Activated CD8-positive, alpha-beta memory T cell treated with anti-CD3 and anti-CD28 coated beads, Interleukin-2, amount 10 ng/mL, durations not matched to agents 7 days and 5 days (primary cell): Measurements from ENCODE around the gene ITPR2. TPM values are rescaled to one million over a fixed set of nuclear protein-coding genes. Genes with fewer than 3 reads are reported as not detected.

ENCODE experiments used
- ATAC-seq: fragments of 150-1000 bp; cut with Tn5 transposase; one replicate; pipeline ENCODE4 v1.10.0; 2021; ENCODE audit warnings: moderate library complexity
- CTCF ChIA-PET: fragments of 350-600 bp; sonication (Branson Sonifier 250); formaldehyde crosslinking; loops from one replicate; lab custom pipeline; 2021; ENCODE audit warnings: antibody characterized with exemption; lab: Charles Lee
- DNase-seq: peaks from one replicate; pipeline ENCODE4 v3.0.0-alpha.2; 2020
- H3K27ac Mint-ChIP-seq: one replicate; pipeline ENCODE4 v1.8.0; 2021; ENCODE audit warnings: mild to moderate bottlenecking, mixed read lengths
- H3K27me3 Mint-ChIP-seq: one replicate; pipeline ENCODE4 v1.8.0; 2021; ENCODE audit warnings: mixed read lengths
- H3K36me3 Mint-ChIP-seq: one replicate; pipeline ENCODE4 v1.8.0; 2021; ENCODE audit warnings: mild to moderate bottlenecking, mixed read lengths
- H3K4me1 Mint-ChIP-seq: one replicate; pipeline ENCODE4 v1.8.0; 2021; ENCODE audit warnings: mixed read lengths
- H3K4me3 Mint-ChIP-seq: one replicate; pipeline ENCODE4 v1.8.0; 2021; ENCODE audit warnings: mild to moderate bottlenecking, moderate library complexity, mixed read lengths
- H3K9me3 Mint-ChIP-seq: one replicate; pipeline ENCODE4 v1.8.0; 2022; ENCODE audit warnings: low read depth, mixed read lengths
- total RNA-seq, 2 experiments: library from RNA; stranded (reverse); gene quantifications; one replicate each; pipeline ENCODE4 v1.2.3, GENCODE V29; 2021

The ITPR2 gene
- total RNA-seq, 2 experiments from 2014 or later: 31.1 to 37.7 TPM

DNA sequence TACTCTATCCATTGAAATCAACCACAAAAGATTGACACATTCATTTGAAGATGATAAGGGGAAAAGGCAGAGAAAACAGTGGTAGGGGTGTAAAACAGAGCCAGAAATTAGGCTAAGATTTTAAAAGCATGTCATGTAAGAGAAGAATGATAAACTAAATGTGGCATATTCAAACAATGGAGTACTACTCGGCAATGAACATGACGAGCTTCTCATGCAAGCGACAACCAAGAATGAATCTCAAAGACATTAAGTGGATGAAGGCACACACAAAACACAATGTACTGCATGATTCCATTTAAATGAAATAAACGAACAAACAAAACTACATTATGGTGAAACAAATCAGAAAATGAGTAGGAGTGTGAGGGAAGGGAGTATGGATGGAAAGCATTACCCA is 134.8 kb downstream of the ITPR2 start:
- no peak overlapping the region for H3K4me3 Mint-ChIP-seq
- ATAC-seq (no peak), DNase-seq (no peak)
- peaks cover 28% of the 10 kb centered on the region for H3K36me3 Mint-ChIP-seq
- no peaks in the 10 kb centered on the region for H3K27me3 Mint-ChIP-seq
- H3K9me3 Mint-ChIP-seq: no peaks in the 10 kb centered on the region
- peaks cover 6% of the 10 kb centered on the region for H3K4me1 Mint-ChIP-seq
- CTCF ChIA-PET: no interaction called here
- H3K27ac Mint-ChIP-seq: no peak overlapping the region

DNA sequence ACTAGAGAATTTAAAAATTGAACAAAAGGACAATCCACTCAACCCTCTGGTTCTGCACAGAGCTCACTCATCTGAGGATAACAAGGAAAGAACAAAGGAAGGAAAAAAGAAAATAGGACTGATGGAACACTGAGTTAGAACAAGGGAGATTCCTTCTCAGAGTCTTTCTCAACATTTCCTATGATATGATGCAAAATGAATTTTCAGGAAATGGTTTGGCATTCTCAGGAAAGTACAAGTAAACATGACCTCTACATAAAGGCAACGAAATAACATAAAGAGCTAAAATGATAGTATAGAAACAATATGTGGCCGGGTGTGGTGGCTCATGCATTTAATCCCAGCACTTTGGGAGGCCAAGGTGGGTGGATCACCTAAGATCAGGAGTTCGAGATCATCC is 135.8 kb downstream of the ITPR2 start:
- CTCF ChIA-PET: interaction anchor here (1.1 kb wide), 1 partner anchor 30 kb away, joined by 3 read pairs; no protein-coding TSS in a partner anchor
- Mint-ChIP-seq H3K27ac (no peak overlapping the region), H3K9me3 (no peaks in the 10 kb centered on the region), H3K36me3 (peaks cover 28% of the 10 kb centered on the region), H3K4me3 (no peak overlapping the region), H3K27me3 (no peaks in the 10 kb centered on the region), H3K4me1 (peaks cover 6% of the 10 kb centered on the region)
- DNase-seq (no peak), ATAC-seq (no peak)

- no peaks in the 10 kb centered on the region for H3K27me3 Mint-ChIP-seq
- H3K36me3 Mint-ChIP-seq: peaks cover 28% of the 10 kb centered on the region
- no peaks in the 10 kb centered on the region for H3K9me3 Mint-ChIP-seq
- CTCF ChIA-PET: interaction anchor here (1.1 kb wide), 1 partner anchor 31 kb away, joined by 3 read pairs; no protein-coding TSS in a partner anchor
- DNase-seq: no peak
- ATAC-seq: no peak
- H3K4me3 Mint-ChIP-seq: no peak overlapping the region
- H3K4me1 Mint-ChIP-seq: peaks cover 6% of the 10 kb centered on the region
- no peak overlapping the region for H3K27ac Mint-ChIP-seq
These were observed 136.3 kb downstream of the ITPR2 start for GRCh38 chr12:26696613-26697092.

DNA sequence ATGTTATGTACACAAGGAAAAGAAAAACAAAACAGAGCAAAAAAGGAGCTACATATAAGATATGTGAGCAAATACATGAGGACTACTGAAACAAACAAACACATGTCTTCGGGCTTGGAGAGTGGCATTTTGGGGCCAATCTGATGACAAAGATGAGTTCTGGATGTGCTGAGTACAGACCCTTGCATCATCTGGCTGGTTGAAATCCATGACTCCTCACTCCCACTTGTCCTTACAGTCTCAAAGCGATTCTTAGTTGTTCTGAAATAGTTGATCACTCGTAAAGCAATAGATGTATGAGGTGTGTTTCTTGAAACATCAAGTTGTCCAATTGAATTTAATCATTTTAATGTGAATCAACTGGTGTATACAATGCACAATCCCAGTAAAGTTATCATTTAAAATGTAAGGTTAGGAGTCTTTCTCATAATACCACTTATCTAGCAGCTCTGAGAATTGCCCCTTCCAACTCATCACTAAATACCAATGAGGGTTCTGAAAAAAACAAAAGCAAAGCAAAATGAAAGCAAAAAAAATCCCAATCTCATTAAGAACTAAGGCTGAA is 136.9 kb downstream of the ITPR2 start:
- no peaks in the 10 kb centered on the region for H3K27me3 Mint-ChIP-seq
- H3K27ac Mint-ChIP-seq: no peak overlapping the region
- H3K4me3 Mint-ChIP-seq: no peak overlapping the region
- H3K9me3 Mint-ChIP-seq: no peaks in the 10 kb centered on the region
- DNase-seq (no peak), ATAC-seq (no peak)
- CTCF ChIA-PET: interaction anchor here (1.1 kb wide), 1 partner anchor 32 kb away, joined by 3 read pairs; no protein-coding TSS in a partner anchor
- H3K36me3 Mint-ChIP-seq: peaks cover 28% of the 10 kb centered on the region
- peaks cover 6% of the 10 kb centered on the region for H3K4me1 Mint-ChIP-seq

DNA sequence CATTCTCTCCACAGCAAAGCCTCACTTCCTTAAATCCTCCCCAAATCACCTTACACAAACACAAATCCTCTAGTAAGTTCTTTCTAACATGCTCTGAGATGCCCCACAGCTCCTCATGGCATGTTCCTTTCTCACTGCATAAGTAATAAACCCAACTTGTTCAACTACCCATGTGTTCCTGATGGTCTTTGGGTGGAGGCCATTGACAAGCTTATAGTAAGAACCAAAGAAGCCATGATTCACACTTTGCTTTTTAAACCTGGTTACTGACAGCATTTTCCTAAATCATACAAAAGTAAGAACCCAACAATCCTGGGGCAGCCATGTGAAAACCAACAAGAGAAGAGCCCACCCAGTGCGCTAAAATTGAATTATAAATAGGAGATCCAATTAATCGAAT is 138.6 kb downstream of the ITPR2 start:
- H3K4me3 Mint-ChIP-seq: no peak overlapping the region
- peaks cover 28% of the 10 kb centered on the region for H3K36me3 Mint-ChIP-seq
- DNase-seq (no peak), ATAC-seq (no peak)
- no peaks in the 10 kb centered on the region for H3K27me3 Mint-ChIP-seq
- CTCF ChIA-PET: no interaction called here
- H3K27ac Mint-ChIP-seq: no peak overlapping the region
- H3K9me3 Mint-ChIP-seq: no peaks in the 10 kb centered on the region
- peaks cover 6% of the 10 kb centered on the region for H3K4me1 Mint-ChIP-seq

GRCh38 chr12:26692407-26692806 is 140.6 kb downstream of the ITPR2 start:
- DNase-seq (no peak), ATAC-seq (no peak)
- Mint-ChIP-seq H3K4me3 (no peak overlapping the region), H3K36me3 (peaks cover 18% of the 10 kb centered on the region), H3K27ac (no peak overlapping the region), H3K9me3 (no peaks in the 10 kb centered on the region), H3K27me3 (no peaks in the 10 kb centered on the region), H3K4me1 (peaks cover 6% of the 10 kb centered on the region)
- CTCF ChIA-PET: interaction anchor here (0.8 kb wide), 1 partner anchor 9 kb away, joined by 3 read pairs; no protein-coding TSS in a partner anchor

DNA sequence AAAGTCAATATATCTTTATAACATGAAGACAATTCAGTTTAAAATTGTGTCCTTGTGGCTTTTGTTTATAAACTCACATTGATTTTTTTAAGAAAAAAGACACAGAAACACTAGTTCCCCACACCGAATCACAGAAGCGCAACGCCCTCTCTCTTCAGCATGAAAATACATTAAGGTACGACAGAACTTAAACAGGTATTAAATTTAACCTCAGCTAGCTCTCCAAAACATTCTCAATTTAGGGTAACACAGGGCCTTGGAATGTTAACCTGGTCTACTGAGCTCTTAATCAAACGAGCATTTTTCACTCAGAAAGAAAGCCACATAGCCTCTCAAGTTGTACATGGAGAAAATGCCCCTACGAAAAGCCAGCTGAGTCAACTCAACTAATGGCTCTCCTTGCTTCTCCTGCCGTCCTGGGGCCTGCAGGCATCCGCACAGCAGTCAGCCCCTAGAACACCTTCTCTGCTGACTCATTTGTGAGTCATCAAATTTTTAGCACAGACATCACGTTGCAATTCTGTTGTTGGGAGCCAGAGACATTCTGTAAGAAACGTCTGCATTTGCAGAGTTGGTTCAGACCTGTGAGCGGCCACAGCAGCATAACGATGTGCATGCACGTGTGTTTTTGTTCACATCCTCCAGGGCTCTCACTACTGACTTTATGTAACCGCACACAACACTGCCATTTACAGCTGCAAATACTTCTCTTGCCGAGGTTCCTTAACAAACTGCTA is 141.6 kb downstream of the ITPR2 start:
- ATAC-seq: no peak
- CTCF ChIA-PET: interaction anchor here (1.6 kb wide), 1 partner anchor 10 kb away, joined by 4 read pairs; no protein-coding TSS in a partner anchor
- no peaks in the 10 kb centered on the region for H3K27me3 Mint-ChIP-seq
- no peak overlapping the region for H3K4me3 Mint-ChIP-seq
- no peaks in the 10 kb centered on the region for H3K4me1 Mint-ChIP-seq
- no peak overlapping the region for H3K27ac Mint-ChIP-seq
- H3K9me3 Mint-ChIP-seq: no peaks in the 10 kb centered on the region
- DNase-seq: no peak
- peaks cover 13% of the 10 kb centered on the region for H3K36me3 Mint-ChIP-seq

GRCh38 chr12:26690601-26691000 is 142.4 kb downstream of the ITPR2 start:
- no peak for ATAC-seq
- no peak for DNase-seq
- CTCF ChIA-PET: interaction anchor here (1.6 kb wide), 1 partner anchor 11 kb away, joined by 4 read pairs; no protein-coding TSS in a partner anchor
- Mint-ChIP-seq H3K4me3 (no peak overlapping the region), H3K36me3 (peaks cover 12% of the 10 kb centered on the region), H3K27ac (no peak overlapping the region), H3K4me1 (no peaks in the 10 kb centered on the region), H3K9me3 (no peaks in the 10 kb centered on the region), H3K27me3 (no peaks in the 10 kb centered on the region)

- DNase-seq (no peak), ATAC-seq (no peak)
- CTCF ChIA-PET: no interaction called here
- Mint-ChIP-seq H3K27ac (no peak overlapping the region), H3K9me3 (no peaks in the 10 kb centered on the region), H3K36me3 (peaks cover 9% of the 10 kb centered on the region), H3K4me3 (no peak overlapping the region), H3K27me3 (no peaks in the 10 kb centered on the region), H3K4me1 (no peaks in the 10 kb centered on the region)
These were observed 143.6 kb downstream of the ITPR2 start for GRCh38 chr12:26689281-26689841.

GRCh38 chr12:26688344-26688904 is 144.6 kb downstream of the ITPR2 start:
- DNase-seq: no peak
- H3K4me3 Mint-ChIP-seq: no peak overlapping the region
- no peak overlapping the region for H3K27ac Mint-ChIP-seq
- peaks cover 9% of the 10 kb centered on the region for H3K36me3 Mint-ChIP-seq
- no peaks in the 10 kb centered on the region for H3K4me1 Mint-ChIP-seq
- no peaks in the 10 kb centered on the region for H3K9me3 Mint-ChIP-seq
- H3K27me3 Mint-ChIP-seq: no peaks in the 10 kb centered on the region
- CTCF ChIA-PET: no interaction called here
- ATAC-seq: no peak

DNA sequence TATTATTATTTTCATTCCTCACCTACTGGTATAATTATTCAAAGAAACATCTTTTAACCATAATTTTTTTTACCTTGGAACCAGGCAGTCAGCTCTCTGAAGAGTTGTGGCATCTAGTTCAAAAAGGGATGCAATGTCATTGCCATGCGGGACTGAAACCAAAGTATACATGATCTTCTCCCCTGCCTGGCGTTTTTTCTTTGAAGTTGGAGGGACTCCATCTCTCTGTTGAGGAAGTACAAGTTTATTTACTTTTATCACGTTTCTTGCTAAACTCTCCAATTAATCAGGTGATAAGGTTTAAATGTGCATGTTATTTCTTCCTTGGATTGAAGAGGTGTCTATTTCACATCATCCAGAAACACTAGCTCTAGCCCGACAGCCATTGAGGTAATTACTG is 146.6 kb downstream of the ITPR2 start:
- H3K36me3 Mint-ChIP-seq: peaks cover 21% of the 10 kb centered on the region
- CTCF ChIA-PET: no interaction called here
- DNase-seq: no peak
- no peaks in the 10 kb centered on the region for H3K9me3 Mint-ChIP-seq
- no peaks in the 10 kb centered on the region for H3K27me3 Mint-ChIP-seq
- no peak for ATAC-seq
- no peak overlapping the region for H3K4me3 Mint-ChIP-seq
- no peaks in the 10 kb centered on the region for H3K4me1 Mint-ChIP-seq
- H3K27ac Mint-ChIP-seq: no peak overlapping the region

DNA sequence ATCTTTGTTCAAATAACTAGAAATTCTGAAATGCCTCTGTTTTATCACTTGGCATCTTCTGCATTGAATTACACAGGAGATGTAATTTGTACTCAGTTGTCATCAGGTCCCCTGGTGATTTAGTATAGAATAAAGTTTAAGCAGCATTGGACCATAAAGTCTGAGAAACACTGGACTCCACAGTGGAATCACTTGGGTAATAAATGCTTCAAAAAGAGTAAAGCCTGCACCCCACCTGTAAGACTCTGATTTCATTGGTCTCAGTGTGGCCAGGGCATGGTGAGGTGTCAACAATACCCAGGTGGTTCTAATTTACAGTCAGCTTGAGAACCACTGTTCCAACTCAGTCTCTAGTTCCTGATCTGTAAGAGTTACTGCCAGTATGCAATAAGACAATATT is 148.9 kb downstream of the ITPR2 start:
- no peak overlapping the region for H3K27ac Mint-ChIP-seq
- CTCF ChIA-PET: no interaction called here
- peaks cover 22% of the 10 kb centered on the region for H3K36me3 Mint-ChIP-seq
- no peaks in the 10 kb centered on the region for H3K4me1 Mint-ChIP-seq
- no peak overlapping the region for H3K4me3 Mint-ChIP-seq
- no peak for DNase-seq
- no peak for ATAC-seq
- H3K27me3 Mint-ChIP-seq: no peaks in the 10 kb centered on the region
- no peaks in the 10 kb centered on the region for H3K9me3 Mint-ChIP-seq

- Mint-ChIP-seq H3K36me3 (peaks cover 22% of the 10 kb centered on the region), H3K27ac (no peak overlapping the region), H3K9me3 (no peaks in the 10 kb centered on the region), H3K27me3 (no peaks in the 10 kb centered on the region), H3K4me3 (no peak overlapping the region), H3K4me1 (no peaks in the 10 kb centered on the region)
- DNase-seq (no peak), ATAC-seq (no peak)
- CTCF ChIA-PET: no interaction called here
These were observed 149.6 kb downstream of the ITPR2 start for GRCh38 chr12:26683443-26683842.
